RPMI8226 (cell line): ENCODE data around the gene RNF213.
"Not testable (repeated sequence)": the region's sequence is repeated elsewhere in the genome, so short reads cannot be mapped to it uniquely, and the experiment has no call there.

Experiments
- DNase-seq: peaks from one replicate; pipeline ENCODE4 v3.0.0-alpha.2; 2015

Gene RNF213

DNA sequence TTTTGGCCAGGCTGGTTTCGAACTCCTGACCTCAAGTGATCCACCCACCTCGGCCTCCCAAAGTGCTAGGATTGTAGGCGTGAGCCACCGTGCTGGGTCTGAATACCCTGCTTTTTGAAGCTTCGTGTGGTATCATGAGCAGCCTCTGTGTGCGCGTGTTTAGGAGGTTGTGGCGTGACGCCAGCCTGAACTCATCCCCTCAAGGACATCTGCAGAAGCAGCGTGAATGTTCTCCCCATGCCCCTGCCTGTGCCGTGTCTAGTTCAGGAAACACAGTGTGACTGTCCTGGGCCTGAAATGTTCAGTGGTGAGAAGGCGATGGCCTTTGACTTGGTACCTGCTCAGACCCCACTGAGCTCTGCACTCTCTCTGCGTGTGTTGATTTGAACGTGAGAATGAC lies 35.6 kb downstream of the RNF213 start:
- no peak for DNase-seq

DNA sequence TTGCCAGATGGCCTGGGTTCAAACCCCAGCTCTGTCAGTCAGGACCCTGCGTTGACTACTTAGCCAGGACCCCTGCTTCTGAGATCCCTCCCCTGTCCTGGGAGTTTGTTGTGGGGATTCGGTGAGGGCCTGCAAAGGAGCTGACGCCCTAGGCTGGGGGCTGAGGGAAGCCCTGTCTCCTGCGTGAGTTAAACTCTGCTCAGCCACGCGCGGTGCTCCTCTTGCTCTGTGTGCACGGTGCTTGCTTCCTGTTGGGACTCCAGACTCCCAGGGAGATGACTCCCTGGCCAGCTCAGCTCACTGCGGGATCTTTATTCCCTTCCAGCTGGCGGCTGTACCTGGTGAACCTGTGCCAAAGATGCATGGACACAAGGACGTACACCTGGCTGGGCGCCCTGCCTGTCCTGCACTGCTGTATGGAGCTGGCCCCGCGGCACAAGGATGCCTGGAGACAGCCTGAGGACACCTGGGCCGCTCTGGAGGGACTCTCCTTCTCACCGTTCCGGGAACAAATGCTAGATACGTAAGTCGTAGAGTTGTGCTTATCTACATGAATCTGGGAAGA lies 37.4 kb downstream of the RNF213 start:
- no peak for DNase-seq

DNA sequence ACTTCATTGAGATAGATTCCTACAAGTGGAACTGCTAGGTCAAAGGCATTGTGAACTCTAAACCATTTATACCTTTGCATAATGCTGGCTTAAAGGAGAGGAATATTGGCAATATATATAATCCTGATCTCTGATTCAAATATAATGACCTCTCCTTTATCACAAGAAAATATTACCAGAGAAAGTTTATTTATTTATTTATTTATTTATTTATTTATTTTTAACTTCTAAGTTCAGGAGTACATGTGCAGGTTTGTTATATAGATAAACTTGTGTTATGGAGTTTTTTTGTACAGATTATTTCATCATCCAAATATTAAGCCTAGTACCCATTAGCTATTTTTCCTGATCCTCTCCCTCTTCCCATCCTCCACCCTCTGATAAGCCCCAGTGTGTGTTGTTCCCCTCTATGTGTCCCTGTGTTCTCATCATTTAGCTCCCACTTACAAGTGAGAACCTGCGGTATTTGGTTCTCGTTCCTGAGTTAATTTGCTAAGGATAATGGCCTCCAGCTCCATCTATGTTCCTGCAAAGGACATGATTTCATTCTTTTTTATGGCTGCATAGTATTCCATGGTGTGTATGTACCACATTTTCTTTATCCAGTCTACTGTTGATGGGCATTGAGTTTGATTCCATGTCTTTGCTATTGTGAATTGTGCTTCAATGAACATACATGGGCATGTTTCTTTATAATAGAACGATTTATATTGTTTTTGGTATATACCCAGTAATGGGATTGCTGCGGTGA lies 38.9 kb downstream of the RNF213 start:
- DNase-seq = not testable (repeated sequence)

DNA sequence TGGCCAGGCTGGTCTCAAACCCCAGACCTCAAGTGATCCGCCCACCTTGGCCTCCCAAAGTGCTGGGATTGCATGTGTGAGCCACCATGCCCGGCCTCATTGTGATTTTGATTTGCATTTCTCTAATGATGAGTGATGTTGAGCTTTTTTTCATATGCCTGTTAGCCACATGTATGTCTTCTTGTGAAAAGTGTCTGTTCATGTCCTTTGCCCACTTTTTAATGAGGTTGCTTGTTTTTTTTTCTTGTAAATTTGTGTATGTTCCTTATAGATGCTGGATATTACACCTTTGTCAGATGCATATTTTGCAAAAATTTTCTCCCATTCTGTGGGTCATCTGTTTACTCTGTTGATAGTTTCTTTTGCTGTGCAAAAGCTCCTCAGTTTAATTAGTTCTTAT lies 40.1 kb downstream of the RNF213 start:
- not testable (repeated sequence) for DNase-seq

GRCh38 chr17:80303824-80304223 lies 43.2 kb downstream of the RNF213 start:
- no peak for DNase-seq

DNA sequence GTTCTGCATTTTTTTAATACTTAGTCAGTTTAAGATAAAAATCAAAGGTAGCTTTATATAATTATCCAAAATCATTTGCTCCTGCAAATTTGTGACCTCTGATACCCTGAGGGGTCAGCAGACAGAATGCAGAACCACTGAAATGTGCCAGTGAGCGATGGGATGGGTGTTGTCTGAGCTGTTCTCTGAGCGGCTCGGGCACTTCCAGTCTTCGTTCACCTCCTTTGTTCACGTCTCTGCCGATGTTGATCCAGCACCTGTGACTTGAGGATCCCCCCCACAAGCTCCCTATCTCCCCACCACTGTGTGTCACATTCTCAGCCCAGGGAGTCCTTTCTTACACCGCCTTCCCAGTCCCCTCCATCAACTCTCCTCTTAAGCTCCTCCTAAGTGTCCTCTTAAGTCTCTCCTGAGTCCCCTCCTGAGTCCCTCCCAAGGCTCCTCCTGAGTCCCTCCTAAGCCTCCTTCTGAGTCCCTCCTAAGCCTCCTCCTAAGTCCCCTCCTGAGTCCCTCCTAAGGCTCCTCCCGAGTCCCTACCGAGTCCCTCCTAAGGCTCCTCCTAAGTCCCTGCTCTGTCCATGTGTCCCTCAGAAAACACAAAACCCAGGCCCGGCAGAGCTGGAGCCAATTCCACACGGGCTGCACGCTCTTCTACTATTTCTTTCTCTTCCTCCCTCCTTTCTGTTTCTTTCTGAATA lies 47.5 kb downstream of the RNF213 start:
- no peak for DNase-seq

DNA sequence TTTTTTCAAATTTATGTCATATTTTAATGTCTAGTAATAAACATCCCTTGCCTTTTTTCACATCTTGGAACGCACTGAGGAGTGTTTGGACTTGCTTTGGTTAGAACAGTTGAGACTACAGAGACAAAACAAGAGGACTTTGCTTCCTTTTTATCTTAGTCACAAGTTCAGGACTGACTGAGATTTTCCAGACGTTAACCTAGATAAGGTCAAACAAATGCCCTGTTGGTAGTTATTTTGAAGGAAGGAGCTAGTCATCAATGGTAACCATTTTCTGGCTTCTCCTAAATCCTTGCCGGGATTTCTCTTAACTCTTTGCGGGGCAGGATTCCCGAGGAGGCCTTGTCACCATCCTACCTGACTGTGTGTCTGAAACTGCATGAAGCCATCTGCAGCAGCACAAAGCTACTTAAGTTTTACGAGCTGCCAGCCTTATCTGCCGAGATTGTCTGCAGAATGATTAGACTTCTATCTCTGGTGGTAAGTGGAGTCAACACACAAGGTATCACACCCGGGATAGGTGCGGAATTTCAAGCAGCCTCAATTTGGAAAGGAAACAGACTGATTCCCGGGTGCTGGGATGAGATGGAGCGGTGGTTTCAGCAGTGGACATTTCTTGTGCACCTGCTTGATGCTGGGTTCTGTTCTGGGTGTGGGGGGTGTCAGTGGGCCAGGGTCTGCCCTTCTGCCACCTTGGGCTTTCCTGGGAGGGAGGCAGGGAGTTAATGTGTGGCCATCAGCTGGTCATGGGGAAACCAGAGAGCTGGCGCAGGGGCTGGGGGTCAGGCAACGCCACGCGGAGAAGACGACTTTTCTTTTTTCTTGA lies 48.3 kb downstream of the RNF213 start:
- DNase-seq = no peak

DNA sequence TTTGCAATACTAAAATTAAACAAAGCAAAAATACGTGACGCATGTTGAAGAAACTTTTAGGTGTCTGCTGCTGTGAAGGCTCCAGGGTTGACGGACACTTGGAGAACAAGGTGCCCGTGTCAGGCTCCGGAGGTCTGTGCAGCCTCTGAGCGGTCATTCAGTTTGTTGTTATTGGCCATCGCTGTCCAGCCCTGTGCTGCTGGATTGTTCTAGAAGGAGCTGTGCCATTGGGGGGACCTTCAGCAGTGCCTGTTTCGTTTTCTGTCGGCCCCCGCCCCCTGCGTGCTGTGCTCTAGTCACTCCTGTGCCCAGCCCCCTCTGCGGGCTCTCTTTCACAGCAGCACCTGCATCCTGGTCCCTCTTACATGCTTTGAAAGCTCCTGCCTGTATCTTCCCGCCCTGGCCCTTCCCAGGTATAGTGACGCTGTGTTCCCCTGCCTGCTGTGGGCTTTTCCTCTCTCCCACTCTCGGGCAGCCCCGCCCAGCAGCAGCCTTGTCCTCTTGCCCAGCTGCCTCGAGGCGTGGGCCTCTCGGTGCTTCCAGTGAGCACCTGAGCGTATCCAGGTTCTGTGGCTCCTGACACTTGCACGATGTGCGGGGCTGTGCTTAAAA lies 50.7 kb downstream of the RNF213 start:
- DNase-seq = no peak

- no peak for DNase-seq
Observed at GRCh38 chr17:80312621-80313135, 52.0 kb downstream of the RNF213 start.

GRCh38 chr17:80313160-80313829 lies 52.6 kb downstream of the RNF213 start:
- DNase-seq = no peak

- not testable (repeated sequence) for DNase-seq
Observed at GRCh38 chr17:80313946-80314345, 53.3 kb downstream of the RNF213 start.

DNA sequence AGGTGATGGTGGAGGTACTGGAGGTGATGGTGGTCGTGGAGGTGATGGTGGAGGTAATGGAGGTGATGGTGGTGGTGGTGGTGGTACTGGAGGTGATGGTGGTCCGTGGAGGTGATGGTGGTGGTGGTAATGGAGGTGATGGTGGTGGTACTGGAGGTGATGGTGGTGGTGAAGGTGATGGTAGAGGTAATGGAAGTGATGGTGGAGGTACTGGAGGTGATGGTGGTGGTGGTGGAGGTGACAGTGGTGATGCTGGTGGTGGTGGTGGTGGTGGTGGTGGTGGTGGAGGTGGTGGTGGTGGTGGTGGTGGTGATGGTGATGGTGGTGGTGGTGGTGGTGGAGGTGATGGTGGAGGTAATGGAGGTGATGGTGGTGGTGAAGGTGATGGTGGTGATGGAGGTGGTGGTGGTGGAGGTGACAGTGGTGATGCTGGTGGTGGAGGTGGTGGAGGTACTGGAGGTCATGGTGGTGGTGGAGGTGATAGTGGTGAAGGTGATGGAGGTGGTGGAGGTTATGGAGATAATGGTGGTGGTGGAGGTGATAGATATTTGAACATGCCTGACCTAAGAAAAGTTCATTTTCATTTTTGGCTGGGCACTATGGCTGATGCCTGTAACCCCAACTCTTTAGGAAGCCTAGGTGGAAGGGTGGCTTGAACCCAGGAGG lies 55.0 kb downstream of the RNF213 start:
- no peak for DNase-seq

DNA sequence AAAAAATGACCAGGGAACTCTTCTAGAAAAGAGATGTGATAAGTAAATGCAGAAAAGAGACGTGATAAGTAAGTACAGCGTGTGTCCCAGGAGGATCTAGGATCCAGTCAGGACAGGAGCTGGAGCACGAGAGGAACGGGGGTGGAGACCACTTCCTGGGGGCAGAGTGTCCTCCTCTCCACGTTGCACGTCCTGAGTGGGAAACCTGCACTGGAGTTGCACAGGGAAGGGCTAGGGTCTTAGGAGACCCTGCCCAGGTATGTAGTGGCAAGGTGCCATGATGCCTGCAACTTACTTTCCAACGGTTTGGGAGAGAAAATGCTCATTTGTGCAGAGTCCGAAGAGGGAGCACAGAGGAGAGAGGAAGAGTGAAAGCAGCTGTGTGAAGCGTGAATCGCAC lies 55.8 kb downstream of the RNF213 start:
- DNase-seq = no peak

DNA sequence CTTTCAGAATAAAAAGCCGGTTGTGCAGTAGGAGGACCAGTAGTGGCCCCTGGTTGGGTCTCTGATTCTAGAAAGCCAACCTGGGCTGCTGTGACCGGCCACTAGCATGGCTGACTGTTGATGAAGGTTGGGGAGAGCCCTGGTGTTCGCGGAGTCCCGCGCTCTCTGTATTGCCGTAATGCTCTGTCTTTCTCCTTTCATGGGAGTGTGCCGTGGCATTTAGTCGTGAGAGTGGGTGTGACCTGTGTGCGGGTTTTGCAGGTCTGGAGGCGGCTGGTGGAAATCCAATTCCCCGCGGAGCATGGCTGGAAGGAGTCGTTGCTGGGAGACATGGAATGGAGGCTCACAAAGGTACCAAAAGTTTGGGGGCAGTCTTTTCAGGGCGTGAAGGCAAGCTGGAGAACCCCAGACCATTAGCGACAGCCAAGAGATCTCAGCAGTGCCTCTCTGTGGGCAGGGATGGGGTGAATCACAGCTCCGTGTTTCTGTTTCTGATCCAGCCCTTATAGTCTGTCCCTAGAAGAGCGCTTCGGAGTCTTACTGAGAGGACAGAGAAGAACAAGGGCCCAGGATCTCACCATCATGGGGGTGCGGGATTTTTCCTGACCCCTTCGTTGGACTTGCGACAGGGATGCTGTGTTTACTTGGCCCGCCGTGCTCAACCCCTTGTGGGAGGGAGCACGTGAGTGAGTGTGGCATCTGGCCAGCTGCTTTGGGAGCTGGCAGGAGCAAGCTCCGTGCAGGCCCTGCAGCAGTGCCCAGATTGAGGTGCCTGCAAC lies 56.5 kb downstream of the RNF213 start:
- no peak for DNase-seq

DNA sequence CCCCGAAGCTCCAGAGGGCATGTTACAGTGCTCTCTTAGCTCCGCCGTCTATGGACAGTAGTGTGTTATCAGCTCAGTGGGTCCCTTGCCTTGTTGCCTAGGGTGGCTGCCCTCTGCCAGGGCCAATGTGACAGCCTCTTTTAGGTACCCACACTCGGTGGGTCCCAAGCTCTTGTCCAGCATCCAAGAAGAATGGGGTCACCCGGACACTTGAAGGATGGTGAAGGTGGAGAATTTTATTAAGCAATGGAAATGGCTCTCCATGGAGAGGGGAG lies 57.0 kb downstream of the RNF213 start:
- no peak for DNase-seq

DNA sequence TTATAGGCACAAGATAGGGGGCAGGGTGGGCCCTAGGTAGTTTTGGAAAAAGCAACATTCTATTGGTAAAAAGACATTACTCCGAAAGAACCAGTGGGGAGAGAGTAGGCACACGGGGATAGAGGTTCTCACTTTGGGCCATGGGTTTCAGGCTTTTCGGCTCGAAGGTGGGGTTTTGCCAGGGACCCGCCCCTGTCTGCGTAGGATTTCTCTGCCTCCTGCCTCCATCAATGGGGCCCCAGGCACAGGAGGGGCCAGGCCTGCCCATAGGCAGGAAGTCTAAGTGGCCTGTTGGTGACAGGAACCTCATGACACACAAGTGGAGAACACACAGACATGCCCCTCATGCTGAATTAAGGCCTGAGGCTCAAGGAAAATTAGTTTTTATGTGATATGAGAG lies 57.5 kb downstream of the RNF213 start:
- DNase-seq = no peak

DNA sequence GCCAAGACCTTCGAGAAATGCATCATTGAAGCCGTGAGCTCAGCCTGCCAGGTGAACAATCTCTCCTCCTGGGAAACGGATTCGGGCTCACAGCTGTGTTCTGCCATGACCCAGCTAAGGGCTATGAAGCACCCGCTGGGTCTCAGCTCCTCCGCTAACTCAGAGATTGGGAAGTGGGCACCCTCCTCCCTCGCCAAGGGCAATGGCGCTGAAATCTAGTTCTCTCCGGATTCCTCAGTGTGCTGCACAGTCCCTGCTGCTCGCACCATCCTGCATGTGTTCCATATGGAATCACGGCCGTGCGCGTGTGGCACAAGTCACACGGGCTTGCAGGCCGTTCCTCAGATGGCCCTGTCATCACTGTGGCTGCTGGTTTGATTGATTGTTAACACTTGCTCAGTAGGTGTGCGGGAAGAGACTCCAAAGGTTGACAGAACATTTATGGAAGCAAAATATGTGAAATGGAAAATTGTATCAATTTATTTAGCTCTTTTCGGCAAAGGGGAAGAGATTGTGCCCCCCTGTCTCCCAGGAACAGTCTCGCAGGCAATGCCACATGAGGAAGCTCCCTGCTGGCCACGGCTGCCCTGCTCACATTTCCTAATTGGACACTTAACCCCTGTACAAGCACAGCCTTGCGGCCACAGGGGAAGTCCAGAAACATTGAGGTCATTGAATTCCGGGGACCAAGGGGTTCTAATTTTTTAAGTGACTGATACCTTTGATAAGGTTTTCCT lies 58.8 kb downstream of the RNF213 start:
- no peak for DNase-seq

- DNase-seq = no peak
Observed at GRCh38 chr17:80319999-80320344, 59.3 kb downstream of the RNF213 start.

DNA sequence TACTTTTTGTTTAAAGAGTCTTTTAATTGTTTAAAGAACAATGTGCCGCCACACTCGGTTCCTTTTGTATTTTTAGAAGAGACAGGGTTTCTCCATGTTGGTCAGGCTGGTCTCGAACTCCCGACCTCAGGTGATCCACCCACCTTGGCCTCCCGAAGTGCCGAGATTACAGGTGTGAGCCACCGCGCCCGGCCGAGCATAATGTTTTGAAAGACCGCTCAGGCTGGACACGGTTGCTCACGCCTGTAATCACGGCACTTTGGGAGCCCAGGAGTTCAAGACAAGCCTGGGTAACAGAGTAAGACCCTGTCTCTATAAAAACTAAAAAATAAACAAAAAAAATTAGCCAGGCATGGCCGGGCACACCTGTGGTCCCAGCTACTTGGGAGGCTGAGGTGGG lies 59.8 kb downstream of the RNF213 start:
- no peak for DNase-seq

GRCh38 chr17:80322864-80323263 lies 62.2 kb downstream of the RNF213 start:
- DNase-seq = no peak
